GM12878 (cell line): ENCODE measurements around the gene TSC22D3. TPM values are rescaled to one million over a fixed set of nuclear protein-coding genes. Genes with fewer than 3 reads are reported as not detected.

ENCODE experiments used
- ATAC-seq: fragments of 200-7000 bp; cut with Tn5 transposase; 3 replicates; pipeline ENCODE4 v1.9.1; 2020; ENCODE audit warnings: mild to moderate bottlenecking, moderate library complexity
- BruUV-seq: library from RNA; stranded (reverse); fragments of 400-500 nt; replicated peaks from 2 replicates; lab custom pipeline; 2021; lab: Mats Ljungman, UMichigan
- CTCF ChIA-PET: fragments of 300-600 bp; sonication (Branson Sonifier 250); formaldehyde crosslinking; extraction: SDS; loops from one replicate; lab custom pipeline; 2021; ENCODE audit warnings: inconsistent platforms; lab: Yijun Ruan, JAX
- POLR2A ChIA-PET: fragments of 350-600 bp; formaldehyde crosslinking; extraction: SDS; loops from one replicate; lab custom pipeline; 2021; ENCODE audit warnings: inconsistent platforms; lab: Charles Lee
- RAD21 ChIA-PET: fragments of 300-600 bp; sonication (Branson Sonifier 250); formaldehyde crosslinking; loops from one replicate; lab custom pipeline; 2023; ENCODE audit warnings: antibody characterized with exemption; ENCODE audit not compliant: unreplicated experiment; lab: Charles Lee
- SMC1A ChIA-PET: fragments of 300-600 bp; sonication (Branson Sonifier 250); formaldehyde crosslinking; loops from one replicate; lab custom pipeline; 2023; ENCODE audit not compliant: unreplicated experiment, uncharacterized antibody; lab: Charles Lee
- DNase-seq: peaks from one replicate; pipeline ENCODE4 v3.0.0-alpha.2; 2011; ENCODE audit warnings: low read depth, low spot score
- FAIRE-seq: peaks from 3 replicates; lab custom pipeline; 2011; peaks lifted over from hg19 to GRCh38; lab: Jason Lieb, UNC
- H2AFZ ChIP-seq: 2 replicates; pipeline ENCODE4 v1.6.0; 2011; ENCODE audit warnings: low read depth, low read length, control low read depth; ENCODE audit not compliant: control insufficient read depth
- H3K27ac ChIP-seq: 2 replicates; pipeline ENCODE4 v1.5.1; 2011; ENCODE audit warnings: control low read depth; ENCODE audit not compliant: control insufficient read depth, insufficient read depth
- H3K27me3 ChIP-seq, 2 experiments: replicated peaks in 1 of 2; 2 replicates each; pipeline versions ENCODE4 v1.6.0 to v1.6.1; 2011; ENCODE audit warnings: low read length in 1 of 2; ENCODE audit not compliant: control insufficient read depth in 2 of 2, insufficient read depth in 2 of 2
- H3K36me3 ChIP-seq, 2 experiments: 2 replicates each; pipeline ENCODE4 v1.5.1; 2011; ENCODE audit warnings: low read length in 1 of 2; ENCODE audit not compliant: control insufficient read depth in 2 of 2, insufficient read depth in 2 of 2
- H3K4me1 ChIP-seq: 2 replicates; pipeline ENCODE4 v1.6.1; 2011; ENCODE audit warnings: mild to moderate bottlenecking, low read length, moderate library complexity, mixed read lengths; ENCODE audit not compliant: control insufficient read depth, insufficient read depth
- H3K4me2 ChIP-seq: 2 replicates; pipeline ENCODE4 v1.6.0; 2011; ENCODE audit warnings: control low read depth; ENCODE audit not compliant: control insufficient read depth, insufficient read depth
- H3K4me3 ChIP-seq: fragments of 200-600 bp; sonication (generic); 2 replicates; pipeline ENCODE4 v1.5.1; 2016
- H3K79me2 ChIP-seq: 2 replicates; pipeline ENCODE4 v1.6.0; 2011; ENCODE audit warnings: low read length; ENCODE audit not compliant: control insufficient read depth, insufficient read depth
- H3K9ac ChIP-seq: 2 replicates; pipeline ENCODE4 v1.8.0; 2011; ENCODE audit warnings: low read length, control low read depth, mixed read lengths; ENCODE audit not compliant: control insufficient read depth, insufficient read depth
- H3K9me3 ChIP-seq: replicated peaks from 3 replicates; pipeline ENCODE4 v1.5.1; 2011; ENCODE audit warnings: mild to moderate bottlenecking, low read length; ENCODE audit not compliant: control insufficient read depth, insufficient read depth
- H4K20me1 ChIP-seq: 2 replicates; pipeline ENCODE4 v1.6.0; 2011; ENCODE audit not compliant: control insufficient read depth, insufficient read depth
- BCLAF1 ChIP-seq: fragments of 450-650 bp; IDR thresholded peaks from 2 replicates; pipeline ENCODE4 v1.6.1; 2017; ENCODE audit warnings: antibody characterized with exemption, mild to moderate bottlenecking, moderate library complexity
- IKZF2 ChIP-seq, 2 experiments: fragments of 450-650 bp; IDR thresholded peaks; 2 replicates each; pipeline ENCODE4 v1.6.1; 2017; ENCODE audit warnings: mild to moderate bottlenecking in 2 of 2, moderate library complexity in 2 of 2
- NFXL1 ChIP-seq: fragments of 450-650 bp; IDR thresholded peaks from 2 replicates; pipeline ENCODE4 v1.6.1; 2017; ENCODE audit warnings: antibody characterized with exemption, mild to moderate bottlenecking, borderline replicate concordance
- NFYA ChIP-seq: IDR thresholded peaks from 2 replicates; pipeline ENCODE4 v1.6.1; 2011; ENCODE audit warnings: low read depth, mild to moderate bottlenecking, low read length, improper control_type of control experiment, borderline replicate concordance
- PRDM15 ChIP-seq: fragments of 450-650 bp; formaldehyde crosslinking; IDR thresholded peaks from 2 replicates; pipeline ENCODE4 v1.4.0; 2020; ENCODE audit warnings: mild to moderate bottlenecking, moderate library complexity
- ZNF687 ChIP-seq: fragments of 450-650 bp; IDR thresholded peaks from 2 replicates; pipeline ENCODE4 v1.6.1; 2017; ENCODE audit warnings: mild to moderate bottlenecking, moderate library complexity
- WGBS: methylation state at CpG from one replicate; pipeline ENCODE4 v1.1.6; 2016; ENCODE audit warnings: low lambda C conversion rate; ENCODE audit not compliant: insufficient replicate concordance, insufficient coverage; ENCODE audit errors: missing lambda C conversion rate; 5-methylcytosine and 5-hydroxymethylcytosine counted together
- in situ Hi-C: fragments of 300-500 bp; cut with MboI; formaldehyde crosslinking; loops from 9 replicates; pipeline ENCODE4 v1.14.3; 2018; ENCODE audit warnings: mixed read lengths
- intact Hi-C: fragments of 100-400 bp; cut with micrococcal nuclease; formaldehyde crosslinking; loops from one replicate; pipeline ENCODE4 v1.14.2; 2022; ENCODE audit not compliant: unreplicated experiment
- polyA plus RNA-seq, 11 experiments: library from polyadenylated mRNA; depleted of rRNA in 4 of 11; unstranded in 6 of 11; stranded (reverse) in 5 of 11; fragments of >200 nt; fragmentation: Nextera tagmentation in 4 of 11; fragmentation: Illumina TruSeq in 1 of 11; extraction: Ambion mirVana in 4 of 11; extraction: Trizol in 1 of 11; gene quantifications; 1 replicate in 1 of 11; 2 replicates in 10 of 11; pipeline versions ENCODE4 v1.2.1 to v1.2.3, GENCODE V29; 2011 to 2016; ENCODE audit warnings: inconsistent platforms in 2 of 11, missing spikeins in 2 of 11, low read depth in 1 of 11
- total RNA-seq, 4 experiments: library from RNA; depleted of rRNA in 3 of 4; stranded (reverse); fragments of >200 nt in 3 of 4; fragmentation: Illumina TruSeq in 1 of 4; extraction: Trizol in 1 of 4; gene quantifications; 2 replicates each; pipeline versions ENCODE4 v1.2.1 to v1.2.3, GENCODE V29; 2013 to 2021

TSC22D3 gene
- total and polyA plus RNA-seq, 10 of the 15 experiments (the other 5 are each of a cell fraction or from before 2014, with no cell fraction given): 4.6 to 122 (median 16.1) TPM

- TF ChIP-seq PRDM15 (CRISPR knock-in tag) (no peak), BCLAF1 (no peak), ZNF687 (no peak), IKZF2 (IDR thresholded peaks at IDR 0.05) (no peak), NFYA (no peak), NFXL1 (no peak)
- Histone ChIP-seq H3K36me3 (no peaks in the 10 kb centered on the region), H3K4me3 (no peak overlapping the region), H3K4me1 (peaks cover 12% of the 10 kb centered on the region), H3K27ac (no peak overlapping the region), H3K4me2 (no peak overlapping the region), H3K27me3 (no peaks in the 10 kb centered on the region), H3K9me3 (no peaks in the 10 kb centered on the region), H4K20me1 (no peaks in the 10 kb centered on the region), H3K79me2 (no peaks in the 10 kb centered on the region), H3K9ac (no peak overlapping the region), H2AFZ (no peak overlapping the region)
- no TSS peak for BruUV-seq
- CTCF ChIA-PET: interaction anchor here (0.6 to 4.7 kb wide), 7 partner anchors 10 to 78 kb away, joined by 3 to 89 read pairs (median 4); no protein-coding TSS in a partner anchor
- DNase-seq (no peak), ATAC-seq (no peak), FAIRE-seq (no peak)
- RAD21 ChIA-PET: interaction anchor here (0.5 to 15.7 kb wide), 6 partner anchors 10 to 795 kb away, joined by 3 to 444 read pairs (median 5); partner anchors contain the start of gene TSC22D3
- SMC1A ChIA-PET: interaction anchor here (0.8 to 16.4 kb wide), 8 partner anchors 9 to 67 kb away, joined by 3 to 425 read pairs (median 5); partner anchors contain the start of gene TSC22D3
- 52% methylated on average over 2 of the region's 2 CpGs for WGBS
- in situ Hi-C loops: no loop called here
- POLR2A ChIA-PET: interaction anchor here (0.9 to 18.2 kb wide), 4 partner anchors 14 to 32 kb away, joined by 3 to 287 read pairs (median 4); no protein-coding TSS in a partner anchor
- intact Hi-C loops: no loop called here
Observed at GRCh38 chrX:107708762-107709161, 66.8 kb downstream of the TSC22D3 start.
